GM19043 (cell line): ENCODE measurements around the gene BCAS2.
"Not testable (repeated sequence)": the region's sequence is repeated elsewhere in the genome, so short reads cannot be mapped to it uniquely, and the experiment has no call there.

Experiments used
- ATAC-seq: cut with Tn5 transposase; IDR thresholded peaks from one replicate; pipeline ENCODE4 v1.9.1; 2021; ENCODE audit warnings: low read depth; ENCODE audit not compliant: unreplicated experiment

BCAS2 gene

GRCh38 chr1:114581335-114582287 lies at the start of gene BCAS2:
TSS of gene BCAS2 (minus strand) at chr1:114581615. CDS start at chr1:114581591, 24 bp downstream.
- ATAC-seq, result peak; percentile 99

- ATAC-seq, result no peak
Measured at GRCh38 chr1:114627107-114627506, 45.7 kb upstream of the BCAS2 start.

DNA sequence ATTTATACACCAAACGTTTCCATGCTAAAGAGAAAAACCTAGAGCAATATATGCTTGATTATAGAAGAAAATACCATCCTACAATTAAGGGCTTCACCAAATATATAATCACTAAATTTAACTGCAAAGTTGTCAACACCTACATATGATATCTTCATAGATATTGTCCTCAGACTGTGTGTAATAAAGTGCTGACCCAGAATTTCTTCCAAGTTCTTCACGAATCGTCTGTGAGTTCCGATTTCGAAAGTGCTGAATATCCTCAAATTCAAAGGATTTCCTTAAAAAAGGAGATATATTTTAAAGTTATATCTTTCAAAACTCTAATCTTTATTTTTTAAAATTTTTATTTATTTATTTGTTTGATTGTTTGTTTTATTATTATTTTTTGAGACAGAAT lies 41.9 kb upstream of the BCAS2 start:
- ATAC-seq, result no peak

DNA sequence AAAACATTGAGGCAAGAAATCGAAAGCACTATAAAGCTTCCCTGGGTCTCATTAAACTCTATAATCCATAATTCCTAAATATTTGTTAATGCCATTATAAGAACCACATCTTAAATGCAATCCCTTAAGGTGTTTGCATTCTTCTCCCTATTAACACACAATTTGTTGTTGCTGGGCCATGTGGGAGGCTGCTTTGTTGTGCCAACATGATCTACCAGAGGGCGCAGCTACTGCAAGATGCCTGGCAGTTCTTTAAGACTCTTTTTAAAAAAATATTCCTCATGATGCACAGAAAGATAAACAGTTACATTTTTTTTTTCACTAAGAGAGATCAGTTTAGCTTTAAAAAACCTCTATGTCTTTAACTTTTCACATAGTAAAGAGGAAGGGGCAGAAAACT lies 39.0 kb upstream of the BCAS2 start:
- no peak for ATAC-seq

GRCh38 chr1:114618606-114619005 lies 37.2 kb upstream of the BCAS2 start:
- ATAC-seq, result no peak

- no peak for ATAC-seq
Measured at GRCh38 chr1:114610546-114611245, 29.3 kb upstream of the BCAS2 start.

GRCh38 chr1:114609826-114610225 lies 28.4 kb upstream of the BCAS2 start:
- no peak for ATAC-seq

DNA sequence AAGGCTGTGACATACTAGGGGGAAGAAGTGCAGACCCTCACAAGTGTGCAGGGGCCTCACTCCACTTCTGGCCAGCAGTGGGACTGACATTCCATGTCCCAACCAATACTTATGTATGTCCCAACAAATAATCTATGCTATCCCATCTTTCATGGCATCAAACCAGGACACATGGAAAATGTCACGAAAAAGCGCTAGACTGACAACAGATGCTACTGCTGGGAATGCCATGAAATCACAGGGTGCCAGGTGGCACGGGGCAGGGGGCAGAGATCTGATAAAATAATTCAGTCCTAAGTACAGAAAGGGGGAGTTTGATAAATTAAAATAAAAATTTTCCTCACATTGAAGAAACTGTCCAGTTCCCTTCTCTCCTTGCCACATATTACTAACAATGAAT lies 27.6 kb upstream of the BCAS2 start:
- ATAC-seq, result no peak

DNA sequence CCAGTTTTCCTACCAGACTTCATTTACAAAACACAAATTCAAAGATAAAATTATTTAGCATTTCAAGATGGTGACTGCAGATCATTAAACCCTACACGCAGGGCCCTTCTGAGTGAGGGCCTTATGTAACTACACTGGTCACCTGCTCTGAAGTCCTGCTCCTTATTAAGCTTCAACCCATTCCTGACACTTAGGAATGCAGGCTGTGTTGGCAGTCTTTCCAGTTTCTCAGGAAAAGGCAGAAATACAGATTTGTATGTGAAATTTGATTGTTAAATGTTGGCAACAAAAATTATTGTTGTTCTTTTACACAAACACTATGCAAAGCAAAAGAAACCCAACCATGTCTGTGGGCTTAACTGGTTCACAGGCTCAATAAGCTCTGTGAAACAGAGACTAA lies 25.8 kb upstream of the BCAS2 start:
- no peak for ATAC-seq

GRCh38 chr1:114597949-114598348 lies 16.5 kb upstream of the BCAS2 start:
- no peak for ATAC-seq

- ATAC-seq, result no peak
Measured at GRCh38 chr1:114595602-114596001, 14.2 kb upstream of the BCAS2 start.

GRCh38 chr1:114594046-114594445 lies 12.6 kb upstream of the BCAS2 start:
- ATAC-seq, result no peak

- no peak for ATAC-seq
Measured at GRCh38 chr1:114589122-114589521, 7.7 kb upstream of the BCAS2 start.

GRCh38 chr1:114588196-114588689 lies 6.8 kb upstream of the BCAS2 start:
- ATAC-seq, result no peak

DNA sequence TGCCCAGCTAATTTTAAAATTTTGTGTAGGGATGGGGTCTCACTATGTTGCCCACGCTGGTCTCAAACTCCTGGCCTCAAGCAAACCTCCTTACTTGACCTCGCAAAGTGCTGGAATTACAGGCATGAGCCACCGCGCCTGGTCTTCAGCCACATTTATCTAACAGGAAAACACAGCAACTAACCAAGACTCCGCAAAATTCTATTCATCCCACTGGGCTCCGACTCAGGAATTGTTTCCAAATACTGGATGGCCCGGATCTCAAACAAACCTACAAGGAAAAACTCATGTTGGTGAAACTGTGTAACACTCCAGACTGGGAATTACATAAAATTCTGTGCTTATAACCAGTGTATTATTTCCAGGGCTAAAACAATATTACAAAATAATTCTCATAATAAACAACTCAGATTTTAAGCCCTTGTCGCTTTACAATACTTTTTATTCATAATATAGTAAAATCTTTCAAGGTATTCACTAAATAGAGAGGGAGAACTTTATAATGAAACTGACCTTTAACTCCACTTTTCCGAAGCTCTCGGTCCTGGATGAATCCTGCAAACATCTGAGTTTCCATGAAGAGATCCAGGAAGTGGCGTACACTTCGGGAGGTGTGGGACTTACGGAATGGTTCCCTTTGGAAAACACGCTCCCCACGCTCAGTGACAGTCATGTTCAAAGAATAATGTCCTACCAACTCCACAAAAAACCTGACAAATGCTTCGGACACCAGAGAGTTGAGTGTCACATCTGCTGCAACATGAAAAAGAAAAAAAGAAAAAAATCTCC lies 6.0 kb upstream of the BCAS2 start:
- no peak for ATAC-seq

DNA sequence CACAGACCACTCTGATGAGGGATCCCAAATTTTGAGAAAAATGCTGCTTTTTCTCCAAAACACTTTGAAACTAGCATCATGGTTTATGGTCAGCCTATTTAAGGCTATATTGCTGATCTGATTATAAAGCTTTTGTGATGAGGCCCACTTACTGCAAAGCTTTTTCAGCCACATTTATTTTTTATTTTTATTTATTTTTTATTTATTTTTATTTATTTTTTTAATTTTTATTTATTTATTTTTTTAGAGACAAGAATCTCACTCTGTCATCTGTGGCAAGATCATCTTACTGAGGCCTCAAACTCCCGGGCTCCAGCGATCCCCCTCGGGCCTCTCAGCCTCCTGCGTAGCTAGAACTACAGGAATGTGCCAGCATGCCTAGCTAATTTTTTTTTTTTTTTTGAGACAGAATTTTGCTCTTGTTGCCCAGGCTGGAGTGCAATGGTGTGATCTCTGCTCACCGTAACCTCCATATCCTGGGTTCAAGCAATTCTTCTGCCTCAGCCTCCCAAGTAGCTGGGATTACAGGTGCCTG lies 5.2 kb upstream of the BCAS2 start:
- no peak for ATAC-seq

DNA sequence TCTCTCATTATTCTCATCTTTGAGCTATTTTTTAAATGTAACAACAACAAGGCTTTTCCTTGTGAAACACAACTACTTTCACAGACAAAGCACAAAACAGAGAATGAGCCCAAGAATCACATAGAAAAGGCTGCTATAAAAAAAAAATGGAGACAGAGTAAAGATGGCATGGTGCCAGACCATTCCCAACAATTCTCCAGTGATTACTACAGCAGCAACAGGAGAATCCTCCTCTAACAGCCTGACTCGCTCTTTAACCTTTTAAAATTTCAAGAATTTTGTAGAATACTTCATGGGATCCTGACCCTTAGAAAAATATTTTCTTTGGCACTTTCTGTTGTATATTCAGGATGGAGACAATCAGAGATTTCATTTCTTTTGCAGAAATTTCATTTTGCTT lies 3.8 kb upstream of the BCAS2 start:
- ATAC-seq, result no peak

- no peak for ATAC-seq
Measured at GRCh38 chr1:114574365-114574764, 7.0 kb downstream of the BCAS2 start.

DNA sequence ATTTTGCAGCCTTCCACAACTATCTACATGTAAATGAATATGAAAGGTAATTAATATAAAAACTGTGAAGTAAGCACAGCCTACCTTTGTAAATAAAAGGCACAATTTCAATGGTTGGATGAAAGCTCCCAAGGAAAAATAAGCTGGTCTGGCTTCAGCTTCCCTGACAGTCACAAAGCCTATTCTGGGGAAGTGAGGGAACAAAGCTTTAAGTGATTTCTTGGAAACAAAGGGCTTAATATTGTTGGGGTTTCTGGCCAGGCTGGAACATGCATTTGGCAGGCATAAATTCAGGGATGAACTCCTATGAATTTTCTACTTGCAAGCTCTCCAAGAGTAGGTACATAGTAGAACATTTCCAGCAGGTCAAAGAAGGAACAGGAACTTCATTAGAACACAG lies 17.3 kb downstream of the BCAS2 start:
- ATAC-seq, result no peak

GRCh38 chr1:114562978-114563510 lies 18.4 kb downstream of the BCAS2 start:
- ATAC-seq, result not testable (repeated sequence)
